ENCODE results near the gene RPL22L1. TPM values are rescaled to one million over a fixed set of nuclear protein-coding genes. Genes with fewer than 3 reads are reported as not detected.

RPL22L1 gene
- 10 to 100 TPM; 22.3 to 51.2 TPM for total RNA-seq

- Histone ChIP-seq H3K27ac (peak within 1 kb of the TSS; percentile 86 to 88), H3K27me3 (no peaks in the 10 kb centered on the region), H3K4me1 (peaks cover 0 to 19% of the 10 kb centered on the region in 2 donors), H3K36me3 (peaks cover 30% of the 10 kb centered on the region), H3K4me3 (peak within 1 kb of the TSS; percentile 66), H3K9me3 (peaks cover 0 to 7% of the 10 kb centered on the region in 2 donors)
- DNase-seq (ENCODE audit: low spot score), result peak; percentile 97
- no peak for TF ChIP-seq CTCF (IDR thresholded peaks at IDR 0.05)
These were observed at the start of gene RPL22L1 for GRCh38 chr3:170869645-170870593. RPL22L1 (minus strand) TSS chr3:170870195; CDS start chr3:170870167, 28 bp downstream.

DNA sequence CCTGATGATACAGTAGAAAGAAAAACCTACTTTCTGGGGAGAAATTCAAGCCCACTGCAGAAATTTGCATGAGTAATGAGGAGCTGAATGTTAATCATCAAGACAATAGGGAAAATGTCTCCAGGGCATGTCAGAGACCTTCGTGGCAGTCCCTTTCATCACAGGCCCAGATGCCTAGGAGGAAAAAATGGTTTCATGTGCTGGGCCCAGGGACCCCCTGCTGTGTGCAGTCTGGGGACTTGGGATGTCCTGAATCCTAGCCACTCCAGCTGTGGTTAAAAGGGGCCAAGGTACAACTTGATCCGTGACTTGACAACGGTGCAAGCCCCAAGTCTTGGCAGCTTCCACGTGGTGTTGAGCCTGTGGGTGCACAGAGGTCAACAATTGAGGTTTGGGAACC is 48.7 kb upstream of the RPL22L1 start:
- Histone ChIP-seq H3K4me3 (no peak overlapping the region), H3K36me3 (no peaks in the 10 kb centered on the region), H3K27me3 (no peaks in the 10 kb centered on the region), H3K4me1 (no peaks in the 10 kb centered on the region), H3K9me3 (peaks cover 0 to 11% of the 10 kb centered on the region in 2 donors), H3K27ac (no peak overlapping the region)
- TF ChIP-seq CTCF (IDR thresholded peaks at IDR 0.05), result no peak
- DNase-seq (ENCODE audit: low spot score), result no peak

- DNase-seq (ENCODE audit: low spot score), result no peak
- no peaks in the 10 kb centered on the region for H3K27me3 ChIP-seq
- H3K4me1 ChIP-seq, result no peaks in the 10 kb centered on the region
- no peak for TF ChIP-seq CTCF (IDR thresholded peaks at IDR 0.05)
- H3K36me3 ChIP-seq, result no peaks in the 10 kb centered on the region
- H3K9me3 ChIP-seq, result peaks cover 0 to 11% of the 10 kb centered on the region in 2 donors
- no peak overlapping the region for H3K27ac ChIP-seq
- no peak overlapping the region for H3K4me3 ChIP-seq
These were observed 44.7 kb upstream of the RPL22L1 start for GRCh38 chr3:170914690-170915089.

DNA sequence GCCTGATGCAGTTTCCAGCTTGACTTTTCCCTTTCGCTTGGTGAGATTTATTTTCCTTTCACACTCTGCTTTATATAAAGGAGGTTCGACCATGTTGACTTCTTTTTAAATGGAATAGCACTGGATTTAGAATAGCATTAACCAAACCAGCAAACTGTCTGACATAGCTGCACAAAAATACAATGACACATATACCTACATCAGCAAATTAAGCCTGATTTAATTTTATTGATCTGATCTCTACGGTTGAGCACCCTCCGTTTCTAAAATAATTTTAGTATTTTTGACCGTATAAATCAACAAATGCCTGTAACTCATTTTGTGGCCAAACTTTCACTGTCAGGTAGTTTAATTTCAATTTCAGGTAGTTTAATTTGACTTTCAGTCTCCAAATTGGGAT is 44.2 kb upstream of the RPL22L1 start:
- H3K4me3 ChIP-seq, result no peak overlapping the region
- no peaks in the 10 kb centered on the region for H3K36me3 ChIP-seq
- H3K27me3 ChIP-seq, result no peaks in the 10 kb centered on the region
- H3K4me1 ChIP-seq, result no peaks in the 10 kb centered on the region
- no peak for DNase-seq (ENCODE audit: low spot score)
- TF ChIP-seq CTCF (IDR thresholded peaks at IDR 0.05), result no peak
- no peak overlapping the region for H3K27ac ChIP-seq
- H3K9me3 ChIP-seq, result peaks cover 0 to 11% of the 10 kb centered on the region in 2 donors

- Histone ChIP-seq H3K27ac (no peak overlapping the region), H3K4me1 (peaks cover 0 to 19% of the 10 kb centered on the region in 2 donors), H3K36me3 (no peaks in the 10 kb centered on the region), H3K4me3 (no peak overlapping the region), H3K9me3 (peaks cover 0 to 11% of the 10 kb centered on the region in 2 donors), H3K27me3 (no peaks in the 10 kb centered on the region)
- TF ChIP-seq CTCF (IDR thresholded peaks at IDR 0.05), result no peak
- DNase-seq (ENCODE audit: low spot score), result no peak
These were observed 41.1 kb upstream of the RPL22L1 start for GRCh38 chr3:170911051-170911450.
